GM12878 (cell line): Measurements from ENCODE around the gene WBP11.

ENCODE experiments used
- ASH2L ChIP-seq: fragments of 300-600, 200-600 bp; sonication (generic); IDR thresholded peaks from 2 replicates; pipeline ENCODE4 v1.6.1; 2017; ENCODE audit warnings: low read depth, mild to moderate bottlenecking, borderline replicate concordance
- CEBPB ChIP-seq, 2 experiments: fragments of 150-350 bp in 1 of 2; IDR thresholded peaks; 2 replicates each; pipeline ENCODE4 v1.6.1; 2012 to 2014; ENCODE audit warnings: low read depth in 2 of 2, low read length in 2 of 2, borderline replicate concordance in 1 of 2, inconsistent platforms in 1 of 2
- HDAC6 ChIP-seq: fragments of 200-600 bp; sonication (generic); IDR thresholded peaks from one replicate; pipeline ENCODE4 v1.8.0; 2017; ENCODE audit warnings: antibody characterized with exemption; ENCODE audit not compliant: unreplicated experiment
- ZNF24 ChIP-seq: fragments of 450-650 bp; IDR thresholded peaks from 2 replicates; pipeline ENCODE4 v1.6.1; 2017; ENCODE audit warnings: antibody characterized with exemption, mild to moderate bottlenecking
- ZNF274 ChIP-seq: IDR thresholded peaks from one replicate; pipeline ENCODE4 v1.8.0; 2011; ENCODE audit not compliant: insufficient read length, insufficient read depth
- TF ChIP-seq, protein P1 (sequence below), 3 experiments: IDR thresholded peaks in 2 of 3; conservative IDR thresholded peaks in 1 of 3; 2 replicates each; pipeline ENCODE4 v1.5.1; 2011; ENCODE audit warnings: low read depth in 3 of 3, low read length in 3 of 3, mild to moderate bottlenecking in 3 of 3, control low read depth in 2 of 3, moderate library complexity in 2 of 3, inconsistent platforms in 1 of 3, mixed read lengths in 1 of 3; ENCODE audit not compliant: control insufficient read depth in 2 of 3, insufficient read depth in 1 of 3; ENCODE audit errors: extremely low read depth in 1 of 3
- TF ChIP-seq, protein P2 (sequence below): fragments of 450-650 bp; IDR thresholded peaks from 2 replicates; pipeline ENCODE4 v1.6.1; 2017; ENCODE audit warnings: antibody characterized with exemption, mild to moderate bottlenecking, moderate library complexity
- TF ChIP-seq, protein P3 (sequence below): IDR thresholded peaks from 2 replicates; pipeline ENCODE4 v1.6.1; 2012; ENCODE audit warnings: low read depth, low read length, improper control_type of control experiment
- TF ChIP-seq, protein P4 (sequence below): IDR thresholded peaks from 2 replicates; pipeline ENCODE4 v1.6.1; 2011; ENCODE audit warnings: low read depth, mild to moderate bottlenecking, low read length, moderate library complexity, borderline replicate concordance; ENCODE audit errors: extremely low read depth

DNA sequence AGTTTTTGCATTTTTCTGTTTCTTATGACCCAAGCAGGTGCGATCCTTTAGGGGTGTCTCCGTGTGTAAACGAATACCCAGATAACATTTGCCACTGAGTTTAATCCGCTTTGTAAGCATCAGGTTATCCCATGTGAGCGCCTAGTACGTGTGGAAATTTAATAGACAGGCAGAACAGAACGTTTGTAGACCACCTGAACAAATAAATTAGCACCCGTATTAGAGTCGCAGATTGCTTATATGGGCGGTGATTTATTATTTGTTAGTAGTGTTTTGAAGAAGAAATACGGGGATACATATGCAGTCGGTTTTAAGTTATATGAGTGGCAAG lies 517 bp upstream of the WBP11 start:
- TF ChIP-seq HDAC6 (no peak), ASH2L (no peak), CEBPB (IDR thresholded peaks at IDR 0.05; ENCODE audit: borderline replicate concordance in 1 of 2, low read depth in 2 of 2, low read length in 2 of 2) (no peak), ZNF274 (no peak), ZNF24 (no peak)
- TF ChIP-seq, protein P1, sequence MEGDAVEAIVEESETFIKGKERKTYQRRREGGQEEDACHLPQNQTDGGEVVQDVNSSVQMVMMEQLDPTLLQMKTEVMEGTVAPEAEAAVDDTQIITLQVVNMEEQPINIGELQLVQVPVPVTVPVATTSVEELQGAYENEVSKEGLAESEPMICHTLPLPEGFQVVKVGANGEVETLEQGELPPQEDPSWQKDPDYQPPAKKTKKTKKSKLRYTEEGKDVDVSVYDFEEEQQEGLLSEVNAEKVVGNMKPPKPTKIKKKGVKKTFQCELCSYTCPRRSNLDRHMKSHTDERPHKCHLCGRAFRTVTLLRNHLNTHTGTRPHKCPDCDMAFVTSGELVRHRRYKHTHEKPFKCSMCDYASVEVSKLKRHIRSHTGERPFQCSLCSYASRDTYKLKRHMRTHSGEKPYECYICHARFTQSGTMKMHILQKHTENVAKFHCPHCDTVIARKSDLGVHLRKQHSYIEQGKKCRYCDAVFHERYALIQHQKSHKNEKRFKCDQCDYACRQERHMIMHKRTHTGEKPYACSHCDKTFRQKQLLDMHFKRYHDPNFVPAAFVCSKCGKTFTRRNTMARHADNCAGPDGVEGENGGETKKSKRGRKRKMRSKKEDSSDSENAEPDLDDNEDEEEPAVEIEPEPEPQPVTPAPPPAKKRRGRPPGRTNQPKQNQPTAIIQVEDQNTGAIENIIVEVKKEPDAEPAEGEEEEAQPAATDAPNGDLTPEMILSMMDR (IDR thresholded peaks at IDR 0.05 in 2 of 3, conservative IDR thresholded peaks at IDR 0.05 in 1 of 3; ENCODE audit: control insufficient read depth in 2 of 3, extremely low read depth in 1 of 3, insufficient read depth in 1 of 3, low read depth in 3 of 3, low read length in 3 of 3), result no peak
- TF ChIP-seq, protein P2, sequence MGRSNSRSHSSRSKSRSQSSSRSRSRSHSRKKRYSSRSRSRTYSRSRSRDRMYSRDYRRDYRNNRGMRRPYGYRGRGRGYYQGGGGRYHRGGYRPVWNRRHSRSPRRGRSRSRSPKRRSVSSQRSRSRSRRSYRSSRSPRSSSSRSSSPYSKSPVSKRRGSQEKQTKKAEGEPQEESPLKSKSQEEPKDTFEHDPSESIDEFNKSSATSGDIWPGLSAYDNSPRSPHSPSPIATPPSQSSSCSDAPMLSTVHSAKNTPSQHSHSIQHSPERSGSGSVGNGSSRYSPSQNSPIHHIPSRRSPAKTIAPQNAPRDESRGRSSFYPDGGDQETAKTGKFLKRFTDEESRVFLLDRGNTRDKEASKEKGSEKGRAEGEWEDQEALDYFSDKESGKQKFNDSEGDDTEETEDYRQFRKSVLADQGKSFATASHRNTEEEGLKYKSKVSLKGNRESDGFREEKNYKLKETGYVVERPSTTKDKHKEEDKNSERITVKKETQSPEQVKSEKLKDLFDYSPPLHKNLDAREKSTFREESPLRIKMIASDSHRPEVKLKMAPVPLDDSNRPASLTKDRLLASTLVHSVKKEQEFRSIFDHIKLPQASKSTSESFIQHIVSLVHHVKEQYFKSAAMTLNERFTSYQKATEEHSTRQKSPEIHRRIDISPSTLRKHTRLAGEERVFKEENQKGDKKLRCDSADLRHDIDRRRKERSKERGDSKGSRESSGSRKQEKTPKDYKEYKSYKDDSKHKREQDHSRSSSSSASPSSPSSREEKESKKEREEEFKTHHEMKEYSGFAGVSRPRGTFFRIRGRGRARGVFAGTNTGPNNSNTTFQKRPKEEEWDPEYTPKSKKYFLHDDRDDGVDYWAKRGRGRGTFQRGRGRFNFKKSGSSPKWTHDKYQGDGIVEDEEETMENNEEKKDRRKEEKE, result no peak
- TF ChIP-seq, protein P3, sequence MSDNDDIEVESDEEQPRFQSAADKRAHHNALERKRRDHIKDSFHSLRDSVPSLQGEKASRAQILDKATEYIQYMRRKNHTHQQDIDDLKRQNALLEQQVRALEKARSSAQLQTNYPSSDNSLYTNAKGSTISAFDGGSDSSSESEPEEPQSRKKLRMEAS, result no peak
- TF ChIP-seq, protein P4, sequence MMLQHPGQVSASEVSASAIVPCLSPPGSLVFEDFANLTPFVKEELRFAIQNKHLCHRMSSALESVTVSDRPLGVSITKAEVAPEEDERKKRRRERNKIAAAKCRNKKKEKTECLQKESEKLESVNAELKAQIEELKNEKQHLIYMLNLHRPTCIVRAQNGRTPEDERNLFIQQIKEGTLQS, result no peak
